ENCODE measurements around the gene TDRD7.

TDRD7 gene

GRCh38 chr9:97534961-97535594 lies 123.2 kb downstream of the TDRD7 start:
- no peak for DNase-seq

- no peak for DNase-seq
Observed at GRCh38 chr9:97535771-97536170, 123.9 kb downstream of the TDRD7 start.

- DNase-seq = no peak
Observed at GRCh38 chr9:97536480-97536879, 124.6 kb downstream of the TDRD7 start.

GRCh38 chr9:97543561-97543960 lies 131.7 kb downstream of the TDRD7 start:
- no peak for DNase-seq

DNA sequence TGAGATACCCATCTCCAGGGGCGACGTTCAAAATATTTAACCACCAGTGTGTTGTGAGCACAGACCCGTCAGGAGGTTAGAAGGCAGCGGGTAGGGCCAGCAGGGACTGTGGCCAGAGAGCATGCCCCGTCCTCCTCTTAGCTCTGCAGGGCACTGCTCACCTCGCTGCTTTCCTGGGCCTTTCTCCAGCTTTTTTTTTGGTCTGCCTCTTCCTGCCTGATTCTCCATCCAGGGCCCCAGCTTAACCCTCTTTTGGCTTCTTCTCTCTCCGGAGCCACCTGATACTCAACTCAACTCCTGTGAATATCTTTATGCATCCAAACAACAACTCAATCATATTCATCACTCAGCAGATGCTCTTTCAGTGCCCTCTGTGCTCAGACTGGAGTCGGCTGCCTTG lies 133.6 kb downstream of the TDRD7 start:
- no peak for DNase-seq

All from NCI-H2171 (cell line).